Neutrophil (primary cell): Measurements from ENCODE around the gene ANKS1A.

ENCODE experiments used
- H3K27ac ChIP-seq: fragments of 200-600 bp; sonication (generic); 2 replicates; pipeline ENCODE4 v1.5.1; 2016; ENCODE audit warnings: mild to moderate bottlenecking, moderate library complexity
- H3K27me3 ChIP-seq: fragments of 200-600 bp; sonication (generic); 2 replicates; pipeline ENCODE4 v1.6.0; 2016; ENCODE audit warnings: mild to moderate bottlenecking
- H3K36me3 ChIP-seq: fragments of 200-600 bp; sonication (generic); 2 replicates; pipeline ENCODE4 v1.5.1; 2017
- H3K4me1 ChIP-seq, 2 experiments: fragments of 200-600 bp in 1 of 2; sonication (generic) in 1 of 2; 1 replicate in 1 of 2; 2 replicates in 1 of 2; pipeline versions ENCODE4 v1.5.1 to v1.6.1; 2013 to 2016; ENCODE audit warnings: low read depth in 1 of 2, low read length in 1 of 2, mild to moderate bottlenecking in 1 of 2, moderate library complexity in 1 of 2; ENCODE audit not compliant: control insufficient read depth in 1 of 2, insufficient read depth in 1 of 2
- H3K4me3 ChIP-seq, 2 experiments: fragments of 200-600 bp in 1 of 2; sonication (generic) in 1 of 2; 1 replicate in 1 of 2; 2 replicates in 1 of 2; pipeline ENCODE4 v1.5.1; 2013 to 2016; ENCODE audit warnings: low read depth in 1 of 2, low read length in 1 of 2, mild to moderate bottlenecking in 1 of 2, moderate library complexity in 1 of 2
- H3K9me3 ChIP-seq: fragments of 200-600 bp; sonication (generic); 2 replicates; pipeline ENCODE4 v1.5.1; 2016
- CTCF ChIP-seq: fragments of 200-600 bp; sonication (generic); IDR thresholded peaks from 2 replicates; pipeline ENCODE4 v1.5.1; 2016; ENCODE audit warnings: antibody characterized with exemption

Gene ANKS1A

GRCh38 chr6:35084511-35085203 is 195.6 kb downstream of the ANKS1A start:
- Histone ChIP-seq H3K27me3 (no peaks in the 10 kb centered on the region), H3K27ac (no peak overlapping the region), H3K36me3 (peaks cover 100% of the 10 kb centered on the region), H3K9me3 (no peaks in the 10 kb centered on the region), H3K4me3 (no peak overlapping the region), H3K4me1 (no peaks in the 10 kb centered on the region)
- no peak for TF ChIP-seq CTCF

- Histone ChIP-seq H3K4me3 (no peak overlapping the region), H3K27me3 (no peaks in the 10 kb centered on the region), H3K4me1 (no peaks in the 10 kb centered on the region), H3K36me3 (peaks cover 100% of the 10 kb centered on the region), H3K9me3 (no peaks in the 10 kb centered on the region), H3K27ac (no peak overlapping the region)
- no peak for TF ChIP-seq CTCF
Observed at GRCh38 chr6:35085359-35086281, 196.6 kb downstream of the ANKS1A start.

GRCh38 chr6:35086282-35086632 is 197.2 kb downstream of the ANKS1A start:
- H3K4me3 ChIP-seq: no peak overlapping the region
- no peak for TF ChIP-seq CTCF
- H3K4me1 ChIP-seq: no peaks in the 10 kb centered on the region
- H3K36me3 ChIP-seq: peaks cover 100% of the 10 kb centered on the region
- H3K27ac ChIP-seq: no peak overlapping the region
- no peaks in the 10 kb centered on the region for H3K9me3 ChIP-seq
- no peaks in the 10 kb centered on the region for H3K27me3 ChIP-seq

GRCh38 chr6:35086636-35087360 is 197.7 kb downstream of the ANKS1A start:
- Histone ChIP-seq H3K9me3 (no peaks in the 10 kb centered on the region), H3K4me3 (no peak overlapping the region), H3K36me3 (peaks cover 100% of the 10 kb centered on the region), H3K4me1 (no peaks in the 10 kb centered on the region), H3K27me3 (no peaks in the 10 kb centered on the region), H3K27ac (no peak overlapping the region)
- TF ChIP-seq CTCF: no peak

GRCh38 chr6:35087361-35088280 is 198.6 kb downstream of the ANKS1A start:
- H3K4me1 ChIP-seq: no peaks in the 10 kb centered on the region
- peaks cover 100% of the 10 kb centered on the region for H3K36me3 ChIP-seq
- TF ChIP-seq CTCF: no peak

More at GRCh38 chr6:35087361-35088280, 198.6 kb downstream of the ANKS1A start:
- no peaks in the 10 kb centered on the region for H3K9me3 ChIP-seq
- no peak overlapping the region for H3K4me3 ChIP-seq
- H3K27me3 ChIP-seq: no peaks in the 10 kb centered on the region
- H3K27ac ChIP-seq: no peak overlapping the region
